LNCaP clone FGC (cell line): ENCODE results near the gene GTF2F2.

Experiments used
- DNase-seq: peaks from one replicate; pipeline ENCODE4 v3.0.0-alpha.2; 2011; ENCODE audit warnings: low read depth
- H3K4me3 ChIP-seq: 2 replicates; pipeline ENCODE4 v1.5.1; 2011; ENCODE audit warnings: mild to moderate bottlenecking, low read depth, low read length, control low read depth
- CTCF ChIP-seq: IDR thresholded peaks from 2 replicates; pipeline ENCODE4 v1.5.1; 2012; ENCODE audit warnings: mild to moderate bottlenecking; ENCODE audit not compliant: control insufficient read depth, insufficient read depth; ENCODE audit errors: extremely low read depth

GTF2F2 gene

DNA sequence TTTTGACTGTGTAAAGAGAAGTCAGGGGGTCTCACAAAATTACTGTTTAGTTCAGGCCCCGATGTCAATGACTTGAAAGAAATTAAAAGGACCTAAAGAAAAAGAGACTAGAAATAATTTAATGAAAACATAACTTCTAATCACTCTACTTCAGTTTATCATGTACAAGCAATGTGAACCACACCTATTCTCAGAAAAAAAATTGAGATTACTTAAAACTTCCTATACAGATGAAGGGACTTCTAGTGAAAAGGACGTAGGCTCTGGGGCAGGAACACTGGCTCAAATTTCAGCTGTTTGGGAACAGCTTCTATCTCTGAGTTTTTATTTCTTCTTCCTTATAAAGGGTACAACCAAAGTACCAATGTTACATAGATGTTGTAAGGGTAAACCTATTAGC, 182.7 kb downstream of the GTF2F2 start:
- no peak for DNase-seq
- H3K4me3 ChIP-seq: no peak overlapping the region
- no peak for TF ChIP-seq CTCF

- TF ChIP-seq CTCF: no peak
- H3K4me3 ChIP-seq: no peak overlapping the region
- DNase-seq: no peak
Measured at GRCh38 chr13:45303866-45304265, 183.6 kb downstream of the GTF2F2 start.

DNA sequence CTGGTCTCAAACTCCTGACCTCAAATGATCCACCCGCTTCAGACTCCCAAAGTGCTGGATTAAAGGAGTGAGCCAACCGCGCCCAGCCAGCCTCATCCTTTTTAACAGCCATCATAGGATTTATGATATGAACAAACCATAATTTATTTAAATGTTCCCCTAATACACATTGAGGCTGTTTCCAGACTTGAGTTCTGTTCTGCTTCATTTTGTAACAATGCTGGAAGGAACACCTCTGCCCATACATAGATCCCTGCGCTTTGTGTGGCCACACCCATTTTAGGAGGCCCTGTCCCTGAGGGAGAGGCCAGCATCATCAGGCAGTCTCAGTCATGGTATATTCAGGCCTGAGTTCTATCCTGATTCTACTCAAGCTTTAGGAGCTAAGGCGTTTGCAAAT, 184.8 kb downstream of the GTF2F2 start:
- TF ChIP-seq CTCF: no peak
- no peak overlapping the region for H3K4me3 ChIP-seq
- DNase-seq: no peak

DNA sequence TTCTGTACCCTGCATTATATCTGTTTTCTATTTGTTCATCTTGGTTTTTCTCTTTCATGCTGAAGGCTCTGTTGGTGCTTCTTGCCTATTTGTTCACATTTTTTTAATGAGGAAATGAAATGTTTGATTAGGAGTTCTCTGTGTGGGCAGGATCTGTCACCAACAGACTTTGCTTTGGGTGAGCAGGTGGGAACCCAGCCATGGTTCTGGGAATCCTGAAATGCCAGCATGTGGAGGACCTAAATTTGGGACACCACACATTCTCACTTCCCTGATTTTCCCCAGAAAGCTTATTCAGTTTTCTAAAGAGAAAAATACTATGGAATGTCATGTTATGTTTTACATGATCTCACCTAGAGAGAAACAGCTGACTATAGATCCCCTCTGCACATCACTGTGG, 186.7 kb downstream of the GTF2F2 start:
- TF ChIP-seq CTCF: no peak
- no peak for DNase-seq
- H3K4me3 ChIP-seq: no peak overlapping the region

DNA sequence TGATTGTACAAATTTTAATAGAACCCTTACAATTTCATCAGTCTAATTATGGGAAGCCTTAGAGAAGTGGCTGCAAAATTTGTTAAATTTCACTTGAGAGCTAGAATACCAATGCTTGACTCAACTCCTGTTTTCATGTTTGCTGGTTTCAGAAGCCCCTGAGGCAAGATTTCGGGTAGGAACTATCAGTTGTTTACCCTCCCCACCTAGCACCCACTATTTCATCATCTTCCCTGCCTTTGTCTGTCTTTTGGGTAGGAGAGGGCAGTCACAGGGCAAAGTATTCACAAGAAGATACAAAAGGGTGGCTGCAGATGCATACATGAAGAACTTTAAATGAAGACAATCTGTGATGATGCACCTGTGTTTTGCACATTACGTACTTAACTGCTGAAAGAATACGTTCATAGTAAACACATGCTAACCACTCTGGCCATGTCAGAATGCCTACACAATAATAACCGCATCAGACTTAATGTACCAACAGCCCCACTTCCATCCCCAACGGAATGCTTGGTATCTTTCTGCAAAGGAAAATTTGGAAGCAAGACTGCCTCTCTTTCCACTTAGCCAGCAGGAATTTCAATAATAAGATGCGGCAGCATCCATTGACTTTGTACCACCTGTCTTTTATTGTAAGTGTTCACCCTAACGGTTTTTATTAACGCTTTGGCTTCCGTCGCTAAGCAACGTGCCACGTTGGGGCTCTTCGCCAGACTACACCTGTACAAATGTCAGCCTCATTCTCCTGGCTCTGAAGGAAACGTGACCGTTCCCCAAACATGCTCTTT, 190.2 kb downstream of the GTF2F2 start:
- no peak overlapping the region for H3K4me3 ChIP-seq
- no peak for DNase-seq
- TF ChIP-seq CTCF: no peak

GRCh38 chr13:45314822-45315221, 194.5 kb downstream of the GTF2F2 start:
- TF ChIP-seq CTCF: no peak
- DNase-seq: no peak
- no peak overlapping the region for H3K4me3 ChIP-seq
